A549 (cell line): ENCODE data around the gene SLC2A13.

ENCODE experiments used
- EP300 ChIP-seq, 2 experiments: fragments of >200 bp; sonication (Bioruptor Twin); formaldehyde crosslinking; IDR thresholded peaks; 2 replicates in 1 of 2; 3 replicates in 1 of 2; pipeline ENCODE4 v1.6.1; 2016 to 2017
- ESRRA ChIP-seq: fragments of 150-350 bp; IDR thresholded peaks from 2 replicates; pipeline ENCODE4 v1.6.1; 2014; ENCODE audit warnings: mild to moderate bottlenecking, low read length, borderline replicate concordance
- MAFK ChIP-seq: fragments of 450-650 bp; IDR thresholded peaks from 2 replicates; pipeline ENCODE4 v1.6.1; 2014; ENCODE audit not compliant: partially characterized antibody
- POLR2A ChIP-seq: IDR thresholded peaks from 2 replicates; pipeline ENCODE4 v1.6.1; 2012; ENCODE audit warnings: mild to moderate bottlenecking, low read length
- RAD21 ChIP-seq, 2 experiments: fragments of >200 bp in 1 of 2; sonication (Bioruptor Twin) in 1 of 2; formaldehyde crosslinking in 1 of 2; IDR thresholded peaks in 1 of 2; conservative IDR thresholded peaks in 1 of 2; 2 replicates in 1 of 2; 3 replicates in 1 of 2; pipeline ENCODE4 v1.6.1; 2012 to 2018; ENCODE audit warnings: inconsistent platforms in 1 of 2
- SMC3 ChIP-seq: fragments of >200 bp; sonication (Bioruptor Twin); formaldehyde crosslinking; IDR thresholded peaks from 3 replicates; pipeline ENCODE4 v1.6.1; 2018; ENCODE audit warnings: inconsistent platforms
- TF ChIP-seq, protein P1 (sequence below): fragments of >200 bp; sonication (Bioruptor Twin); formaldehyde crosslinking; IDR thresholded peaks from 3 replicates; pipeline ENCODE4 v1.5.1; 2016

DNA sequence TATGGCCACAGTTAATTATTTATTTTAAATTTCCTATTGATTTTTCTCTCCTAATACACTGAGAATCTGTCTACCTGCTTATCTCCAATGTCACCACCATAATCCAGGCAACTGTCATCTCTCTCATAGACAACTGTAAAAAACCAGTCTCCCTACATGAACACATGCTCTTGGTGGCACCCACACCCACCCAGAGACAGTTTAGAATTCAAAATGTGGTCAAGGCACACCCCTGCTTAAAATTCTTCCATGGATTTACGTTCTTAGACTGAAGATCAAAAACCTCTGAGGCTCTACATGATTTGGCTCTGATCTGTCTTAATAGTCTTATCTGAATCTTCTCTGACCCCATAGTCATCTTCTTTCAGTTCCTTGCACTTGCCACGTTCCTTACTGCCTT is 245.2 kb downstream of the SLC2A13 start:
- TF ChIP-seq RAD21 (conservative IDR thresholded peaks at IDR 0.05 in 1 of 2, IDR thresholded peaks at IDR 0.05 in 1 of 2) (no peak), SMC3 (no peak), POLR2A (no peak), EP300 (IDR thresholded peaks at IDR 0.05) (no peak), MAFK (no peak), ESRRA (no peak)
- TF ChIP-seq, protein P1, sequence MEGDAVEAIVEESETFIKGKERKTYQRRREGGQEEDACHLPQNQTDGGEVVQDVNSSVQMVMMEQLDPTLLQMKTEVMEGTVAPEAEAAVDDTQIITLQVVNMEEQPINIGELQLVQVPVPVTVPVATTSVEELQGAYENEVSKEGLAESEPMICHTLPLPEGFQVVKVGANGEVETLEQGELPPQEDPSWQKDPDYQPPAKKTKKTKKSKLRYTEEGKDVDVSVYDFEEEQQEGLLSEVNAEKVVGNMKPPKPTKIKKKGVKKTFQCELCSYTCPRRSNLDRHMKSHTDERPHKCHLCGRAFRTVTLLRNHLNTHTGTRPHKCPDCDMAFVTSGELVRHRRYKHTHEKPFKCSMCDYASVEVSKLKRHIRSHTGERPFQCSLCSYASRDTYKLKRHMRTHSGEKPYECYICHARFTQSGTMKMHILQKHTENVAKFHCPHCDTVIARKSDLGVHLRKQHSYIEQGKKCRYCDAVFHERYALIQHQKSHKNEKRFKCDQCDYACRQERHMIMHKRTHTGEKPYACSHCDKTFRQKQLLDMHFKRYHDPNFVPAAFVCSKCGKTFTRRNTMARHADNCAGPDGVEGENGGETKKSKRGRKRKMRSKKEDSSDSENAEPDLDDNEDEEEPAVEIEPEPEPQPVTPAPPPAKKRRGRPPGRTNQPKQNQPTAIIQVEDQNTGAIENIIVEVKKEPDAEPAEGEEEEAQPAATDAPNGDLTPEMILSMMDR, result no peak
